ENCODE measurements around the gene ARHGEF1.

DNA sequence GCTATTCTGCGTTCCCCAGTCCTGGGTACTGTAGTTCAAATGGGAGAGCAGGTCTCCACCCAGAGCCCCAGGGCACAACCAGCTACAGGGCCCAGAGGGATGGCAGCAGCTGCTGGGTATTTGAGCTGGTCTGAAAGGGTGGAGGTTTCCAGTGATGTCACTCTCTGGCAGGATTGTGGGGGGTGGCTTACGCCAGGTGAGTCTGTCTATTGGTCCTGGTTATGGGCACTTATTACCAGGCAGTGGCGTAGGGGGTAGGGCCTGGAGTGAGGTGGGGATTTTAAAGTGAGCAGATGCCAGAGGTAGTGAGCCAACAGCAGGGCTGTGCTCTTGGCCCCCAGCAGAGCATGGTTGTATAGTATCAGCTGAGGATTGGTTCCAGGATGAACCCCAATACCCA lies 16.7 kb upstream of the ARHGEF1 start:
- TF ChIP-seq, protein P1, sequence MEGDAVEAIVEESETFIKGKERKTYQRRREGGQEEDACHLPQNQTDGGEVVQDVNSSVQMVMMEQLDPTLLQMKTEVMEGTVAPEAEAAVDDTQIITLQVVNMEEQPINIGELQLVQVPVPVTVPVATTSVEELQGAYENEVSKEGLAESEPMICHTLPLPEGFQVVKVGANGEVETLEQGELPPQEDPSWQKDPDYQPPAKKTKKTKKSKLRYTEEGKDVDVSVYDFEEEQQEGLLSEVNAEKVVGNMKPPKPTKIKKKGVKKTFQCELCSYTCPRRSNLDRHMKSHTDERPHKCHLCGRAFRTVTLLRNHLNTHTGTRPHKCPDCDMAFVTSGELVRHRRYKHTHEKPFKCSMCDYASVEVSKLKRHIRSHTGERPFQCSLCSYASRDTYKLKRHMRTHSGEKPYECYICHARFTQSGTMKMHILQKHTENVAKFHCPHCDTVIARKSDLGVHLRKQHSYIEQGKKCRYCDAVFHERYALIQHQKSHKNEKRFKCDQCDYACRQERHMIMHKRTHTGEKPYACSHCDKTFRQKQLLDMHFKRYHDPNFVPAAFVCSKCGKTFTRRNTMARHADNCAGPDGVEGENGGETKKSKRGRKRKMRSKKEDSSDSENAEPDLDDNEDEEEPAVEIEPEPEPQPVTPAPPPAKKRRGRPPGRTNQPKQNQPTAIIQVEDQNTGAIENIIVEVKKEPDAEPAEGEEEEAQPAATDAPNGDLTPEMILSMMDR (IDR thresholded peaks at IDR 0.05) = no peak
- TF ChIP-seq POLR2A (IDR thresholded peaks at IDR 0.05) = no peak

Data from heart left ventricle (tissue), 13 donors.